K562 (cell line): Measurements from ENCODE around the gene LY6G6D. TPM values are rescaled to one million over a fixed set of nuclear protein-coding genes. Genes with fewer than 3 reads are reported as not detected.

ENCODE experiments used
- ATAC-seq: fragments of 200-7000 bp; cut with Tn5 transposase; 3 replicates; pipeline ENCODE4 v1.9.1; 2020; ENCODE audit warnings: moderate library complexity
- BruUV-seq: library from RNA; stranded (reverse); fragments of 400-500 nt; replicated peaks from 2 replicates; lab custom pipeline; 2021; lab: Mats Ljungman, UMichigan
- CTCF ChIA-PET: fragments of 300-600 bp; formaldehyde crosslinking; extraction: SDS; loops from one replicate; lab custom pipeline; 2021; ENCODE audit warnings: low intra/inter-chr PET ratio; lab: Yijun Ruan, JAX
- POLR2A ChIA-PET: fragments of 300-600, 350-650 bp; sonication (Branson Sonifier 250); formaldehyde crosslinking; extraction: SDS; loops from one replicate; lab custom pipeline; 2021; ENCODE audit warnings: antibody characterized with exemption, inconsistent platforms; lab: Yijun Ruan, JAX
- DNase-seq, 4 experiments: peaks; one replicate each; pipeline versions ENCODE4 v3.0.0 to v3.0.0-alpha.2; 2011 to 2018; ENCODE audit warnings: low spot score in 3 of 4, mixed read lengths in 3 of 4; ENCODE audit errors: extremely low read depth in 1 of 4
- FAIRE-seq: peaks from 2 replicates; lab custom pipeline; 2011; peaks lifted over from hg19 to GRCh38; lab: Jason Lieb, UNC
- H2AFZ ChIP-seq: 2 replicates; pipeline ENCODE4 v1.6.0; 2011; ENCODE audit warnings: low read depth, low read length, control low read depth, inconsistent platforms
- H3K27ac ChIP-seq: fragments of 200-600 bp; 3 replicates; pipeline ENCODE4 v1.8.0; 2011; ENCODE audit warnings: low read depth, mild to moderate bottlenecking, control low read depth, inconsistent platforms, low read length, moderate library complexity, mixed read lengths; ENCODE audit errors: extremely low read depth
- H3K27me3 ChIP-seq, 2 experiments: fragments of 300-600 bp in 1 of 2; 2 replicates in 1 of 2; 3 replicates in 1 of 2; pipeline versions ENCODE4 v1.6.0 to v1.8.0; 2011; ENCODE audit warnings: inconsistent platforms in 2 of 2, low read length in 2 of 2, mild to moderate bottlenecking in 1 of 2, mixed read lengths in 1 of 2, moderate library complexity in 1 of 2; ENCODE audit not compliant: control insufficient read depth in 2 of 2, insufficient read depth in 2 of 2
- H3K36me3 ChIP-seq: fragments of 300-600 bp; 3 replicates; pipeline ENCODE4 v1.8.0; 2011; ENCODE audit warnings: mild to moderate bottlenecking, low read length, inconsistent platforms; ENCODE audit not compliant: control insufficient read depth, insufficient read depth
- H3K4me1 ChIP-seq, 2 experiments: fragments of 200-600 bp in 1 of 2; replicated peaks in 1 of 2; 2 replicates in 1 of 2; 3 replicates in 1 of 2; pipeline versions ENCODE4 v1.5.1 to v1.8.0; 2011; ENCODE audit warnings: inconsistent platforms in 2 of 2, low read length in 2 of 2, mild to moderate bottlenecking in 1 of 2, mixed read lengths in 1 of 2, moderate library complexity in 1 of 2; ENCODE audit not compliant: control insufficient read depth in 2 of 2, insufficient read depth in 2 of 2
- H3K4me2 ChIP-seq: 2 replicates; pipeline ENCODE4 v1.6.1; 2011; ENCODE audit warnings: low read length, control low read depth, inconsistent platforms, mixed read lengths; ENCODE audit not compliant: insufficient read depth
- H3K4me3 ChIP-seq: fragments of 200-600 bp; sonication (generic), shearing (Covaris generic); 2 replicates; pipeline ENCODE4 v1.5.1; 2016; ENCODE audit warnings: control low read depth, inconsistent platforms
- H3K79me2 ChIP-seq: fragments of 200-600 bp; 3 replicates; pipeline ENCODE4 v1.8.0; 2011; ENCODE audit warnings: low read length, inconsistent platforms; ENCODE audit not compliant: control insufficient read depth, insufficient read depth
- H3K9ac ChIP-seq, 2 experiments: 2 replicates each; pipeline versions ENCODE4 v1.6.0 to v1.6.1; 2011; ENCODE audit warnings: low read depth in 2 of 2, low read length in 2 of 2, control low read depth in 1 of 2, inconsistent platforms in 1 of 2, mild to moderate bottlenecking in 1 of 2, mixed read lengths in 1 of 2; ENCODE audit not compliant: insufficient read depth in 1 of 2
- H3K9me1 ChIP-seq: one replicate; pipeline ENCODE4 v1.6.0; 2011; ENCODE audit warnings: inconsistent platforms, mild to moderate bottlenecking, low read length, moderate library complexity; ENCODE audit not compliant: control insufficient read depth, insufficient read depth
- H3K9me3 ChIP-seq: replicated peaks from 2 replicates; pipeline ENCODE4 v1.5.1; 2011; ENCODE audit warnings: low read depth, low read length, inconsistent platforms; ENCODE audit not compliant: control insufficient read depth, insufficient read depth
- H4K20me1 ChIP-seq: replicated peaks from 2 replicates; pipeline ENCODE4 v1.6.1; 2011; ENCODE audit warnings: low read length, inconsistent platforms, mixed read lengths; ENCODE audit not compliant: control insufficient read depth, insufficient read depth
- POLR2A ChIP-seq: fragments of 450-650 bp; conservative IDR thresholded peaks from 2 replicates; pipeline ENCODE4 v1.6.1; 2016
- POLR2AphosphoS2 ChIP-seq: IDR thresholded peaks from 2 replicates; pipeline ENCODE4 v1.6.1; 2012; ENCODE audit warnings: low read length, improper control_type of control experiment
- POLR2B ChIP-seq: fragments of 450-650 bp; IDR thresholded peaks from 2 replicates; pipeline ENCODE4 v1.6.1; 2018; ENCODE audit warnings: low read depth; ENCODE audit not compliant: partially characterized antibody
- POLR2G ChIP-seq: fragments of 200-400 bp; formaldehyde crosslinking; IDR thresholded peaks from 2 replicates; pipeline ENCODE4 v1.6.1; 2017; ENCODE audit warnings: low read depth, mild to moderate bottlenecking, antibody characterized with exemption, low read length, moderate library complexity
- SUPT5H ChIP-seq: fragments of 450-650 bp; IDR thresholded peaks from 2 replicates; pipeline ENCODE4 v1.6.1; 2016
- USF1 ChIP-seq: sonication (generic); formaldehyde crosslinking; IDR thresholded peaks from 2 replicates; pipeline ENCODE4 v1.9.0; 2022; ENCODE audit warnings: mild to moderate bottlenecking, missing genetic modification reagents
- ZNF436 ChIP-seq: fragments of 250-450, 450-650 bp; sonication (Bioruptor Pico); formaldehyde crosslinking; IDR thresholded peaks from 2 replicates; pipeline ENCODE4 v1.7.0; 2020; ENCODE audit warnings: mild to moderate bottlenecking
- ZNF644 ChIP-seq: fragments of 200-800 bp; sonication (Bioruptor generic); IDR thresholded peaks from 2 replicates; pipeline ENCODE4 v1.6.1; 2016; ENCODE audit warnings: low read depth, missing genetic modification characterization, missing compliant biosample characterization
- WGBS: fragments of 100-300 bp; shearing (Covaris generic); methylation state at CpG from one replicate; pipeline ENCODE4 v1.1.6; 2016; ENCODE audit warnings: low coverage, mixed read lengths; ENCODE audit not compliant: insufficient coverage; ENCODE audit errors: missing lambda C conversion rate; 5-methylcytosine and 5-hydroxymethylcytosine counted together
- in situ Hi-C: fragments of 300-500 bp; cut with MboI; formaldehyde crosslinking; loops from 4 replicates; pipeline ENCODE4 v1.15.0; 2018; ENCODE audit warnings: inconsistent platforms, mixed read lengths
- intact Hi-C: fragments of 100-400 bp; cut with micrococcal nuclease; formaldehyde crosslinking; loops from 2 replicates; pipeline ENCODE4 v1.14.2; 2022
- polyA plus RNA-seq, 8 experiments: library from polyadenylated mRNA; depleted of rRNA in 4 of 8; stranded (reverse) in 5 of 8; unstranded in 3 of 8; fragments of >200 nt; fragmentation: Nextera tagmentation in 2 of 8; fragmentation: Illumina TruSeq in 1 of 8; extraction: Ambion mirVana in 2 of 8; extraction: Trizol in 1 of 8; gene quantifications; 2 replicates each; pipeline versions ENCODE4 v1.2.1 to v1.2.3, GENCODE V29; 2011 to 2014; ENCODE audit warnings: inconsistent platforms in 1 of 8, missing spikeins in 1 of 8
- total RNA-seq, 7 experiments: library from RNA; depleted of rRNA in 6 of 7; stranded (reverse); fragments of >200 nt in 6 of 7; fragmentation: Illumina TruSeq in 2 of 7; extraction: Trizol in 2 of 7; gene quantifications; 2 replicates each; pipeline versions ENCODE4 v1.2.1 to v1.2.3, GENCODE V29; 2011 to 2021; ENCODE audit warnings: low replicate concordance in 1 of 7

LY6G6D gene
- total and polyA plus RNA-seq, 9 of the 15 experiments (the other 6 are each of a cell fraction or from before 2014, with no cell fraction given) = 0.30 to 0.38 TPM; not detected in 7

GRCh38 chr6:31765559-31765909 is 50.4 kb downstream of the LY6G6D start:
- peaks cover 4% of the 10 kb centered on the region for H3K9me1 ChIP-seq
- H3K27ac ChIP-seq = no peak overlapping the region
- ChIA-PET CTCF (interaction anchor here (1.4 kb wide), 1 partner anchor 85 kb away, joined by 4 read pairs; the partner anchor contains the start of gene LY6G5C), POLR2A (interaction anchor here (0.6 to 4.6 kb wide), 16 partner anchors 9 to 105 kb away, joined by 3 to 29 read pairs (median 3); partner anchors contain the start of genes C6orf47, CLIC1, HSPA1B and LSM2)
- FAIRE-seq (no peak), DNase-seq (no peak), ATAC-seq (no peak)
- no peak overlapping the region for H2AFZ ChIP-seq
- H3K4me2 ChIP-seq = no peak overlapping the region
- peaks cover 16 to 44% of the 10 kb centered on the region in 2 experiments; a peak in 4 of 5 replicates for H3K4me1 ChIP-seq
- H3K4me3 ChIP-seq = no peak overlapping the region
- no peaks in the 10 kb centered on the region for H3K27me3 ChIP-seq
- peak overlapping the region in 1 of 2 experiments; percentile 72; a peak in 2 of 4 replicates for H3K9ac ChIP-seq
- 68% methylated on average over 9 of the region's 9 CpGs for WGBS
- intact Hi-C loops = no loop called here
- no TSS peak for BruUV-seq
- H3K9me3 ChIP-seq = no peaks in the 10 kb centered on the region
- peaks cover 36% of the 10 kb centered on the region; the same call in 2 of the 3 replicates for H3K36me3 ChIP-seq
- TF ChIP-seq POLR2B (peak; percentile 41), USF1 (0 out of 2 replicates have a peak, but pooled peaks have one; percentile 7), POLR2A (0 out of 2 replicates have a peak, but pooled peaks have one; percentile 35), SUPT5H (peak; percentile 41; the same call in 1 of the 2 replicates), POLR2G (peak; percentile 20; the same call in 1 of the 2 replicates), ZNF644 (no peak), ZNF436 (CRISPR knock-in tag) (no peak), POLR2AphosphoS2 (peak; percentile 85)
- no peaks in the 10 kb centered on the region for H3K79me2 ChIP-seq
- in situ Hi-C loops = loop anchor here (5.0 kb wide), 1 partner anchor 78 kb away; no protein-coding TSS in a partner anchor
- no peaks in the 10 kb centered on the region for H4K20me1 ChIP-seq
